Hepatocyte (in vitro differentiated cells): ENCODE data around the gene QRFP. TPM values are rescaled to one million over a fixed set of nuclear protein-coding genes. Genes with fewer than 3 reads are reported as not detected.

Experiments
- DNase-seq: peaks from one replicate; pipeline ENCODE4 v3.0.0-alpha.2; 2016; ENCODE audit warnings: low spot score
- H2AFZ ChIP-seq: fragments of 200-600 bp; sonication (generic); 2 replicates; pipeline ENCODE4 v1.6.0; 2016; ENCODE audit warnings: antibody characterized with exemption, mild to moderate bottlenecking
- H3K27ac ChIP-seq: fragments of 200-600 bp; sonication (generic); 2 replicates; pipeline ENCODE4 v1.5.1; 2016; ENCODE audit warnings: mild to moderate bottlenecking
- H3K27me3 ChIP-seq: fragments of 200-600 bp; sonication (generic); 2 replicates; pipeline ENCODE4 v1.6.1; 2016
- H3K36me3 ChIP-seq: fragments of 200-600 bp; sonication (generic); replicated peaks from 2 replicates; pipeline ENCODE4 v1.5.1; 2016; ENCODE audit warnings: low read depth; ENCODE audit not compliant: insufficient read depth
- H3K4me1 ChIP-seq: fragments of 200-600 bp; sonication (generic); 2 replicates; pipeline ENCODE4 v1.5.1; 2016; ENCODE audit warnings: mild to moderate bottlenecking, moderate library complexity; ENCODE audit not compliant: insufficient read depth
- H3K4me2 ChIP-seq: fragments of 200-600 bp; sonication (generic); 2 replicates; pipeline ENCODE4 v1.6.0; 2016
- H3K4me3 ChIP-seq: fragments of 200-600 bp; sonication (generic); 2 replicates; pipeline ENCODE4 v1.5.1; 2016; ENCODE audit warnings: mild to moderate bottlenecking
- H3K79me2 ChIP-seq: fragments of 200-600 bp; sonication (generic); 2 replicates; pipeline ENCODE4 v1.6.0; 2017; ENCODE audit warnings: mild to moderate bottlenecking
- H3K9me2 ChIP-seq: fragments of 200-600 bp; sonication (generic); replicated peaks from 2 replicates; pipeline ENCODE4 v1.6.0; 2017; ENCODE audit warnings: mild to moderate bottlenecking; ENCODE audit not compliant: insufficient read depth
- H3K9me3 ChIP-seq: fragments of 200-600 bp; sonication (generic); 2 replicates; pipeline ENCODE4 v1.5.1; 2016; ENCODE audit warnings: low read depth, mild to moderate bottlenecking
- H4K20me1 ChIP-seq: fragments of 200-600 bp; sonication (generic); 2 replicates; pipeline ENCODE4 v1.6.0; 2016; ENCODE audit warnings: mild to moderate bottlenecking; ENCODE audit not compliant: insufficient read depth, poor library complexity, severe bottlenecking
- EZH2 ChIP-seq: fragments of 200-600 bp; sonication (generic); IDR thresholded peaks from 2 replicates; pipeline ENCODE4 v1.6.1; 2016; ENCODE audit warnings: antibody characterized with exemption, mild to moderate bottlenecking, borderline replicate concordance
- EZH2phosphoT487 ChIP-seq: fragments of 200-600 bp; sonication (generic); IDR thresholded peaks from one replicate; pipeline ENCODE4 v1.6.1; 2018; ENCODE audit warnings: antibody characterized with exemption, mild to moderate bottlenecking, low read depth, moderate library complexity; ENCODE audit not compliant: unreplicated experiment, severe bottlenecking
- WGBS: methylation state at CpG from one replicate; pipeline ENCODE4 v1.1.6; 2016; ENCODE audit warnings: low lambda C conversion rate; ENCODE audit errors: missing lambda C conversion rate; 5-methylcytosine and 5-hydroxymethylcytosine counted together
- polyA plus RNA-seq: library from polyadenylated mRNA; unstranded; fragments of >200 nt; fragmentation: Nextera tagmentation; extraction: Ambion mirVana; gene quantifications from 2 replicates; pipeline ENCODE4 v1.2.1, GENCODE V29; 2016
- total RNA-seq: library from RNA; depleted of rRNA; stranded (reverse); fragments of >200 nt; gene quantifications from 2 replicates; pipeline ENCODE4 v1.2.3, GENCODE V29; 2014
- TF ChIP-seq, protein P1 (sequence below): fragments of 200-600 bp; sonication (generic); IDR thresholded peaks from 2 replicates; pipeline ENCODE4 v1.5.1; 2016; ENCODE audit warnings: antibody characterized with exemption, mild to moderate bottlenecking; ENCODE audit not compliant: poor library complexity

The QRFP gene
- total and polyA plus RNA-seq, 2 experiments from 2014 or later = 0.21 TPM; not detected in 1

DNA sequence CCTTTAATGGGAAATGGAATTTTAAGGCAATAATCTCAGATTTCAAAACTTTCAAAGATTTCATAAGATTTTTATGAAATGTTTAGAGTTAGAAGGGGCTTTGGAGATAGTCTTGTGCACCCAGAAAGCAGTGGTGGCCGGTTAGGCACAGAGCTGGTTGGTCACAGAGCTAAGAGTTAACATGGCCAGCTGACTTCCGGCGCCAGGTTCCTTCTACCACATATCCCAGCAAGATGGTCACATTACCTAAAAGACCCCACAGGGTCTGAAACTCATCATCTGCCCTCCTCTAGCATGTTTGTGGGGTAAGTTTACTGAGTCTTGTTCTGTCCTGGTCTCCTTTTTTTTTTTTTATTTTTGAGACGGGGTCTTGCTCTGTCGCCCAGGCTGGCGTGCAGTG is 19.3 kb downstream of the QRFP start:
- Histone ChIP-seq H3K9me2 (no peaks in the 10 kb centered on the region), H3K4me2 (no peak overlapping the region), H3K4me3 (no peak overlapping the region), H3K27me3 (no peaks in the 10 kb centered on the region), H3K79me2 (peaks cover 2% of the 10 kb centered on the region), H3K36me3 (no peaks in the 10 kb centered on the region), H2AFZ (no peak overlapping the region), H3K4me1 (no peaks in the 10 kb centered on the region), H3K27ac (no peak overlapping the region), H4K20me1 (no peaks in the 10 kb centered on the region), H3K9me3 (no peaks in the 10 kb centered on the region)
- no peak for DNase-seq
- WGBS = 95% methylated on average over 6 of the region's 6 CpGs
- TF ChIP-seq, protein P1, sequence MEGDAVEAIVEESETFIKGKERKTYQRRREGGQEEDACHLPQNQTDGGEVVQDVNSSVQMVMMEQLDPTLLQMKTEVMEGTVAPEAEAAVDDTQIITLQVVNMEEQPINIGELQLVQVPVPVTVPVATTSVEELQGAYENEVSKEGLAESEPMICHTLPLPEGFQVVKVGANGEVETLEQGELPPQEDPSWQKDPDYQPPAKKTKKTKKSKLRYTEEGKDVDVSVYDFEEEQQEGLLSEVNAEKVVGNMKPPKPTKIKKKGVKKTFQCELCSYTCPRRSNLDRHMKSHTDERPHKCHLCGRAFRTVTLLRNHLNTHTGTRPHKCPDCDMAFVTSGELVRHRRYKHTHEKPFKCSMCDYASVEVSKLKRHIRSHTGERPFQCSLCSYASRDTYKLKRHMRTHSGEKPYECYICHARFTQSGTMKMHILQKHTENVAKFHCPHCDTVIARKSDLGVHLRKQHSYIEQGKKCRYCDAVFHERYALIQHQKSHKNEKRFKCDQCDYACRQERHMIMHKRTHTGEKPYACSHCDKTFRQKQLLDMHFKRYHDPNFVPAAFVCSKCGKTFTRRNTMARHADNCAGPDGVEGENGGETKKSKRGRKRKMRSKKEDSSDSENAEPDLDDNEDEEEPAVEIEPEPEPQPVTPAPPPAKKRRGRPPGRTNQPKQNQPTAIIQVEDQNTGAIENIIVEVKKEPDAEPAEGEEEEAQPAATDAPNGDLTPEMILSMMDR = no peak
- TF ChIP-seq EZH2phosphoT487 (no peak), EZH2 (no peak)

GRCh38 chr9:130874783-130875182 is 21.8 kb downstream of the QRFP start:
- 94% methylated on average over 5 of the region's 5 CpGs for WGBS
- Histone ChIP-seq H3K79me2 (peaks cover 27% of the 10 kb centered on the region), H3K27ac (no peak overlapping the region), H3K36me3 (no peaks in the 10 kb centered on the region), H3K27me3 (no peaks in the 10 kb centered on the region), H2AFZ (no peak overlapping the region), H3K4me1 (no peaks in the 10 kb centered on the region), H4K20me1 (peaks cover 22% of the 10 kb centered on the region), H3K9me3 (no peaks in the 10 kb centered on the region), H3K9me2 (no peaks in the 10 kb centered on the region), H3K4me2 (no peak overlapping the region), H3K4me3 (no peak overlapping the region)
- TF ChIP-seq, protein P1 = no peak
- TF ChIP-seq EZH2phosphoT487 (no peak), EZH2 (no peak)
- DNase-seq = no peak

DNA sequence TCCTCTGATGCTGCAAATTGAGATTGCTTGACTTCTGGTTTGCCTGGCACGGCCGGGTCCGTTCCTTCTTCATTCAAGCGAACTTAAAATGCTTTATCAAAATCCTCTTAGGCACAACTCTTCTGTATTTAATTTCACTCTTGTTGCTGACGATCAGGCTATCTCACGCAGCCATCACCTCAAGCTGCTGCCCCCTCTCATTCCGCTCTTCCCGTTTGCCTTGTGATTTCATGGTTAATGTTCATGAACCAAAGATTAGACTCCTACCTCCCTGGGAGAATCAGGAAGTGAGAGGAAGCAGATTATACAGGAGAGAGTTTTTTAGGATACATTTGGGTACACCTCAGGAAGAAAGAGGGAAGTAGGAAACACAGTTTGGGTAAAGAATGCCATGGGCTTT is 22.6 kb downstream of the QRFP start:
- Histone ChIP-seq H3K4me2 (no peak overlapping the region), H3K27ac (no peak overlapping the region), H3K27me3 (no peaks in the 10 kb centered on the region), H3K36me3 (no peaks in the 10 kb centered on the region), H2AFZ (no peak overlapping the region), H3K4me3 (no peak overlapping the region), H3K9me3 (no peaks in the 10 kb centered on the region), H3K79me2 (peaks cover 36% of the 10 kb centered on the region), H3K9me2 (no peaks in the 10 kb centered on the region), H4K20me1 (peaks cover 30% of the 10 kb centered on the region), H3K4me1 (peaks cover 8% of the 10 kb centered on the region)
- no peak for DNase-seq
- TF ChIP-seq EZH2phosphoT487 (no peak), EZH2 (no peak)
- TF ChIP-seq, protein P1 = no peak
- 92% methylated on average over 8 of the region's 8 CpGs for WGBS

- peaks cover 39% of the 10 kb centered on the region for H4K20me1 ChIP-seq
- TF ChIP-seq, protein P1 = no peak
- no peak for TF ChIP-seq EZH2phosphoT487
- no peak for TF ChIP-seq EZH2
- H2AFZ ChIP-seq = no peak overlapping the region
- peaks cover 8% of the 10 kb centered on the region for H3K4me1 ChIP-seq
- no peak overlapping the region for H3K4me2 ChIP-seq
- H3K36me3 ChIP-seq = no peaks in the 10 kb centered on the region
- no peak for DNase-seq
- WGBS = 96% methylated on average over 15 of the region's 15 CpGs
- H3K79me2 ChIP-seq = peaks cover 45% of the 10 kb centered on the region
- H3K9me3 ChIP-seq = no peaks in the 10 kb centered on the region
- no peaks in the 10 kb centered on the region for H3K27me3 ChIP-seq
- no peak overlapping the region for H3K27ac ChIP-seq
- H3K4me3 ChIP-seq = no peak overlapping the region
- no peaks in the 10 kb centered on the region for H3K9me2 ChIP-seq
Observed at GRCh38 chr9:130872912-130873503, 23.6 kb downstream of the QRFP start.
